ENCODE results near the gene SERINC4.
"Not testable (repeated sequence)": the region's sequence is repeated elsewhere in the genome, so short reads cannot be mapped to it uniquely, and the experiment has no call there.

The SERINC4 gene

GRCh38 chr15:43775411-43775965 lies 24.5 kb downstream of the SERINC4 start:
- H3K36me3 ChIP-seq (ENCODE audit: control insufficient read depth, insufficient read depth, low read length, severe bottlenecking) = peaks cover 35% of the 10 kb centered on the region
- no peak overlapping the region for H3K4me3 ChIP-seq (ENCODE audit: low read length)
- H3K4me1 ChIP-seq (ENCODE audit: control insufficient read depth, insufficient read depth, low read length) = peaks cover 21% of the 10 kb centered on the region
- DNase-seq (ENCODE audit: low read depth) = peak; percentile 44
- no peaks in the 10 kb centered on the region for H3K9me3 ChIP-seq (ENCODE audit: control insufficient read depth, low read length)
- no peak overlapping the region for H3K9ac ChIP-seq (ENCODE audit: low read length)
- H3K27me3 ChIP-seq (replicated peaks; ENCODE audit: control insufficient read depth, insufficient read depth, low read length) = no peaks in the 10 kb centered on the region

DNA sequence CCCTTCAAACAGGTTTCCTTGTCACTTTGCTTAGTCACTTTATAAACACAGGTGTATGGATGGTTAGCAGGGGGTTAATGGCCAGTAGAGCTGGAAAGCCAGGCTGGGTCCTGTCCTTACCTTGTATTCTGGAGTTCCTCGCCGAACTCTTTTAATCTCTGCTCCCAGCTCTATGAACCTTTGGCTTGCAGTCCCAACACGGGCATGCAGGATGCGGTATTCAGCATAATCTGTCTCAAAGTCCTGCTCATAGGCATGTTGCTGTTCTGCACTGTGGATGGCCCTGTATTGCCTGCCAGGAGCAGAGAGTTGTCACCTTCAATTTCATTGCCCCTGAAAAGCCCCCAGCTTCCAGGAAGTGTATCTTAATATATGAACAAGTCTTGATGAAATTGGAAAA lies 26.0 kb downstream of the SERINC4 start:
- Histone ChIP-seq H3K36me3 (ENCODE audit: control insufficient read depth, insufficient read depth, low read length, severe bottlenecking) (peaks cover 49% of the 10 kb centered on the region), H3K9me3 (ENCODE audit: control insufficient read depth, low read length) (no peaks in the 10 kb centered on the region), H3K9ac (ENCODE audit: low read length) (no peak overlapping the region), H3K27me3 (replicated peaks; ENCODE audit: control insufficient read depth, insufficient read depth, low read length) (no peaks in the 10 kb centered on the region), H3K4me1 (ENCODE audit: control insufficient read depth, insufficient read depth, low read length) (peaks cover 21% of the 10 kb centered on the region), H3K4me3 (ENCODE audit: low read length) (no peak overlapping the region)
- no peak for DNase-seq (ENCODE audit: low read depth)

- Histone ChIP-seq H3K4me3 (ENCODE audit: low read length) (no peak overlapping the region), H3K9me3 (ENCODE audit: control insufficient read depth, low read length) (no peaks in the 10 kb centered on the region), H3K4me1 (ENCODE audit: control insufficient read depth, insufficient read depth, low read length) (peaks cover 20% of the 10 kb centered on the region), H3K27me3 (replicated peaks; ENCODE audit: control insufficient read depth, insufficient read depth, low read length) (no peaks in the 10 kb centered on the region), H3K9ac (ENCODE audit: low read length) (no peak overlapping the region), H3K36me3 (ENCODE audit: control insufficient read depth, insufficient read depth, low read length, severe bottlenecking) (peaks cover 64% of the 10 kb centered on the region)
- DNase-seq (ENCODE audit: low read depth) = no peak
Observed at GRCh38 chr15:43772624-43773023, 27.4 kb downstream of the SERINC4 start.

GRCh38 chr15:43771816-43772215 lies 28.2 kb downstream of the SERINC4 start:
- Histone ChIP-seq H3K27me3 (replicated peaks; ENCODE audit: control insufficient read depth, insufficient read depth, low read length) (no peaks in the 10 kb centered on the region), H3K9me3 (ENCODE audit: control insufficient read depth, low read length) (no peaks in the 10 kb centered on the region), H3K4me3 (ENCODE audit: low read length) (no peak overlapping the region), H3K4me1 (ENCODE audit: control insufficient read depth, insufficient read depth, low read length) (peaks cover 17% of the 10 kb centered on the region), H3K9ac (ENCODE audit: low read length) (peak overlapping the region; percentile 33), H3K36me3 (ENCODE audit: control insufficient read depth, insufficient read depth, low read length, severe bottlenecking) (peaks cover 72% of the 10 kb centered on the region)
- peak; percentile 24 for DNase-seq (ENCODE audit: low read depth)

GRCh38 chr15:43769584-43770228 lies 30.3 kb downstream of the SERINC4 start:
- no peak overlapping the region for H3K4me3 ChIP-seq (ENCODE audit: low read length)
- peak; percentile 89 for DNase-seq (ENCODE audit: low read depth)
- no peaks in the 10 kb centered on the region for H3K27me3 ChIP-seq (replicated peaks; ENCODE audit: control insufficient read depth, insufficient read depth, low read length)
- H3K9ac ChIP-seq (ENCODE audit: low read length) = no peak overlapping the region
- peaks cover 11% of the 10 kb centered on the region for H3K4me1 ChIP-seq (ENCODE audit: control insufficient read depth, insufficient read depth, low read length)
- H3K9me3 ChIP-seq (ENCODE audit: control insufficient read depth, low read length) = no peaks in the 10 kb centered on the region
- peaks cover 93% of the 10 kb centered on the region for H3K36me3 ChIP-seq (ENCODE audit: control insufficient read depth, insufficient read depth, low read length, severe bottlenecking)

DNA sequence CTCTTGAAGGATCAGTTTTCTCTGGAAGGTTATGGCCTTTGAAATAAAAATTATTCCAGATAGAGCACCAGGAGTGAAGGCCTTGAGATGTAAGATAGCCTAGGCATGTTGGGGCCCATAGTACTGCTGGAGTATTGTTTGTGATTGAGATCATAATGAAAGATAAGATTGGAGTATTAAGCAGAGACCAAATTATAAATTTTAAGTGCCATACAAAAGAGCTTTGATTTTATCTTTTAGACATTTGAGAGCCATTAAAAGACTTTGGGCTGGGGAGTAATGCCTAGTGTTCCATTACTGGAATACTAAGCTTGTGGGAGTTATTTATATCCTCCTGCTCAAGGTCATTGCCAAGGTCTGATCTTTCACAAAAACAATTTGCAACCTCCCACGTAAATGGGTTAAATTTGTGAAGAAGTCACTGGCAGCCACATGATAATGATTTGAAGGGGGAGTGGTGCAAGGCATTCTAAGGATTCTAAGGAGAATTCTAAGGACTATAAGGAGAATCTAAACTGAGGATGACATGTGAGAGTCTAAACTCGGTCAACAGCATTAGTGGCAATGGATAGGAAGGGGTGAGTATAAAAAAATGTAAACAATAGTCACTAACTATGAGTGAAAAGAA lies 36.1 kb downstream of the SERINC4 start:
- no peak for DNase-seq (ENCODE audit: low read depth)
- Histone ChIP-seq H3K4me3 (ENCODE audit: low read length) (no peak overlapping the region), H3K36me3 (ENCODE audit: control insufficient read depth, insufficient read depth, low read length, severe bottlenecking) (peaks cover 92% of the 10 kb centered on the region), H3K27me3 (replicated peaks; ENCODE audit: control insufficient read depth, insufficient read depth, low read length) (no peaks in the 10 kb centered on the region), H3K9ac (ENCODE audit: low read length) (no peak overlapping the region), H3K4me1 (ENCODE audit: control insufficient read depth, insufficient read depth, low read length) (peaks cover 6% of the 10 kb centered on the region), H3K9me3 (ENCODE audit: control insufficient read depth, low read length) (no peaks in the 10 kb centered on the region)

DNA sequence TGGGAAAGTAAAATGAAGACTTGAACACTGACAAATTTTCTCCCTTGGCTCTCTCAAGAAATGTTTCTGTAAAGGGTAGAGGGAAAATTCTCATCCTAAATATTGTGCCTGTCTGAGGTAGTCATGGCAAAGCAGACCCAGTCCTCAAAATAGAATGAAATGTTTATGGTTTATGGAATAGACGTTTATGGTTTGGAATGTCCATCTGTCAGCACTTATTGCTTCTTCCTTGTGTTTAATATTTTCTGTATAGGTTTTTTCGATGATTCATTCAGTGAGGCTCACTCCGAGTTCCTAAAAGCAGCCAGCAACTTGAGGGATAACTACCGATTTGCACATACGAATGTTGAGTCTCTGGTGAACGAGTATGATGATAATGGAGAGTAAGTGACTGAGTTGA lies 37.2 kb downstream of the SERINC4 start:
- Histone ChIP-seq H3K9ac (ENCODE audit: low read length) (no peak overlapping the region), H3K36me3 (ENCODE audit: control insufficient read depth, insufficient read depth, low read length, severe bottlenecking) (peaks cover 91% of the 10 kb centered on the region), H3K9me3 (ENCODE audit: control insufficient read depth, low read length) (no peaks in the 10 kb centered on the region), H3K27me3 (replicated peaks; ENCODE audit: control insufficient read depth, insufficient read depth, low read length) (no peaks in the 10 kb centered on the region), H3K4me3 (ENCODE audit: low read length) (no peak overlapping the region), H3K4me1 (ENCODE audit: control insufficient read depth, insufficient read depth, low read length) (peaks cover 6% of the 10 kb centered on the region)
- peak; percentile 43 for DNase-seq (ENCODE audit: low read depth)

GRCh38 chr15:43751885-43752284 lies 48.1 kb downstream of the SERINC4 start:
- Histone ChIP-seq H3K9ac (ENCODE audit: low read length) (no peak overlapping the region), H3K9me3 (ENCODE audit: control insufficient read depth, low read length) (no peaks in the 10 kb centered on the region), H3K4me1 (ENCODE audit: control insufficient read depth, insufficient read depth, low read length) (peaks cover 17% of the 10 kb centered on the region), H3K4me3 (ENCODE audit: low read length) (no peak overlapping the region), H3K36me3 (ENCODE audit: control insufficient read depth, insufficient read depth, low read length, severe bottlenecking) (peaks cover 42% of the 10 kb centered on the region), H3K27me3 (replicated peaks; ENCODE audit: control insufficient read depth, insufficient read depth, low read length) (no peaks in the 10 kb centered on the region)
- no peak for DNase-seq (ENCODE audit: low read depth)

DNA sequence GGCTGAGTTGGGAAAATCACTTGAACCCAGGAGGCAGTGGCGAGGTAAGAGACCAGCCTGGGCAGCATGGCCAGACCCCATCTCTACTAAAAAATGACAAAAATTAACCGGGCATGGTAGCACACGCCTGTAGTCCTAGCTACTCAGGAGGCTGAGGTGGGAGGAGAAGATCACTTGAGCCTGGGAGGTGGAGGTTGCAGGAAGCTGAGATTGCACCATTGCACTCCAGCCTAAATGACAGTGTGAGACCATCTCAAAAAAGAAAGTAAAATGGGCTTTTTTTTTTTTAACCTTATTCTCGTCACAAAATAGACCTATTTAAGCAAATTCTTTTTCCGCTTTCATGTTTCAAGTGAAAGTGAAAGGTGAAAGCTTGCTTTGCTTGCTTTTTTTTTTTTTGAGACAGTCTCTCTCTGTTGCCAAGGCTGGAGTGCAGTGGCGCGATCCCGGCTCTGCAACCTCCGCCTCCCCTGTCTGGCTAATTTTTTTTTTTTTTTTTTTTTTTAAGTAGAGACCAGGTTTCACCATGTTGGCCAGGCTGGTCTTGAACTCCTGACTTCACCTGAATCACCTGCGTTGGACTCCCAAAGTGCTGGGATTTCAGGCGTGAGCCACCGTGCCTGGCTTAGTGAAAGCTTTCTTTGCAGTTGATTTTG lies 50.2 kb downstream of the SERINC4 start:
- H3K4me3 ChIP-seq (ENCODE audit: low read length) = peak overlapping the region; percentile 70
- peaks cover 25% of the 10 kb centered on the region for H3K36me3 ChIP-seq (ENCODE audit: control insufficient read depth, insufficient read depth, low read length, severe bottlenecking)
- H3K4me1 ChIP-seq (ENCODE audit: control insufficient read depth, insufficient read depth, low read length) = peaks cover 20% of the 10 kb centered on the region
- H3K27me3 ChIP-seq (replicated peaks; ENCODE audit: control insufficient read depth, insufficient read depth, low read length) = no peaks in the 10 kb centered on the region
- no peak for DNase-seq (ENCODE audit: low read depth)
- no peaks in the 10 kb centered on the region for H3K9me3 ChIP-seq (ENCODE audit: control insufficient read depth, low read length)
- H3K9ac ChIP-seq (ENCODE audit: low read length) = peak overlapping the region; percentile 49

- peak; percentile 32 for DNase-seq (ENCODE audit: low read depth)
- H3K36me3 ChIP-seq (ENCODE audit: control insufficient read depth, insufficient read depth, low read length, severe bottlenecking) = peaks cover 19% of the 10 kb centered on the region
- no peak overlapping the region for H3K9ac ChIP-seq (ENCODE audit: low read length)
- peaks cover 20% of the 10 kb centered on the region for H3K4me1 ChIP-seq (ENCODE audit: control insufficient read depth, insufficient read depth, low read length)
- no peaks in the 10 kb centered on the region for H3K9me3 ChIP-seq (ENCODE audit: control insufficient read depth, low read length)
- H3K27me3 ChIP-seq (replicated peaks; ENCODE audit: control insufficient read depth, insufficient read depth, low read length) = no peaks in the 10 kb centered on the region
- H3K4me3 ChIP-seq (ENCODE audit: low read length) = peak overlapping the region; percentile 93
Observed at GRCh38 chr15:43748376-43748775, 51.6 kb downstream of the SERINC4 start.

GRCh38 chr15:43746903-43747309 lies 53.1 kb downstream of the SERINC4 start:
- Histone ChIP-seq H3K4me1 (ENCODE audit: control insufficient read depth, insufficient read depth, low read length) (peaks cover 20% of the 10 kb centered on the region), H3K4me3 (ENCODE audit: low read length) (peak overlapping the region; percentile 93), H3K9ac (ENCODE audit: low read length) (peak overlapping the region; percentile 91)
- H3K27me3 ChIP-seq (replicated peaks; ENCODE audit: control insufficient read depth, insufficient read depth, low read length); H3K9me3 ChIP-seq (ENCODE audit: control insufficient read depth, low read length); DNase-seq (ENCODE audit: low read depth); H3K36me3 ChIP-seq (ENCODE audit: control insufficient read depth, insufficient read depth, low read length, severe bottlenecking): not testable (repeated sequence)

All from adipocyte (in vitro differentiated cells).